NCI-H69 (cell line): ENCODE data around the gene POLR2A.
"Not testable (repeated sequence)": the region's sequence is repeated elsewhere in the genome, so short reads cannot be mapped to it uniquely, and the experiment has no call there.

Experiments
- DNase-seq: peaks from one replicate; lab custom pipeline; 2025; lab: John Stamatoyannopoulos, UW

POLR2A gene

DNA sequence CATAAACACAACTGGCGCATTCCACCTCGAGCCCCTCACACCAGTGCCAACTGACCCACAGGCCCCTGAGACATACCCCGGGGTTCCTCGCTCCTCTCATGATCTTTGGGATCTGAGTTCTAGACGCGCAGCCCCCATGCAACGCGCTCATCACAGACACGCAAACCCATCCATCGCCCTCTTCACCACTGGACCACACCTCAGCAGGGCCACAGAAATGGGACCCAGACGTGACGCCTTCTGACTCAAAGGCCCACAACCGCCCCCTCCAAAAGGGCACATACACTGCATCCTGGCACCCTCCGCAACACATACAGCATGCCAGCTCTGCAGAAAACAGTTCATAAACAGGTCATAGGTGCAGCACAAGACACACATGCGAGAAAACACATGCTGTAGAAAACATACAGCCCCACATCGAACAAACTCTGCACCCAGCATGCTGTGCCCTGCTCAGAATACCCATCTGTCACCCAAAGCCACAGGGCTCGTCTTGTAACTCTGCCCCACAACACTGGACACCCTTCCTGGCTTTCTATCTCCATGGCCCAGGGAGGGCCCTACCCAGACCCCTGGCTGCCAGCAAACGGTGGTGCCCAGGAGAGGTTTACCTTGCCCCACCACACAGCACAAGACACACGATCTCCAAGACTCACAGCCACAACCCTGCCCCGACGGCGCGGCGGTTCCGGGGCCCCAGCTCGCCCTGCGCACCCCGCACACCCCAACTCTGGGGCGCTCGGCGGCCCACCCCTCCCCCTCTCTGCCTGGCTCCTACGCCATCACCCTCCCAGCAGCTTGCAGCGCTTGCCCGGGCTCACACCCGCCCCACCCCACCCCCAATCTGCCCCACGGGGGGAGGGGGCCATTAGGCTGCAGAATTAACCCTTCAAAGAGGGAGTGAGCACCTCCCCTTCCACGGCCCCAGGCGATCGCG is 5.6 kb upstream of the POLR2A start:
- DNase-seq = peak; percentile 46

DNA sequence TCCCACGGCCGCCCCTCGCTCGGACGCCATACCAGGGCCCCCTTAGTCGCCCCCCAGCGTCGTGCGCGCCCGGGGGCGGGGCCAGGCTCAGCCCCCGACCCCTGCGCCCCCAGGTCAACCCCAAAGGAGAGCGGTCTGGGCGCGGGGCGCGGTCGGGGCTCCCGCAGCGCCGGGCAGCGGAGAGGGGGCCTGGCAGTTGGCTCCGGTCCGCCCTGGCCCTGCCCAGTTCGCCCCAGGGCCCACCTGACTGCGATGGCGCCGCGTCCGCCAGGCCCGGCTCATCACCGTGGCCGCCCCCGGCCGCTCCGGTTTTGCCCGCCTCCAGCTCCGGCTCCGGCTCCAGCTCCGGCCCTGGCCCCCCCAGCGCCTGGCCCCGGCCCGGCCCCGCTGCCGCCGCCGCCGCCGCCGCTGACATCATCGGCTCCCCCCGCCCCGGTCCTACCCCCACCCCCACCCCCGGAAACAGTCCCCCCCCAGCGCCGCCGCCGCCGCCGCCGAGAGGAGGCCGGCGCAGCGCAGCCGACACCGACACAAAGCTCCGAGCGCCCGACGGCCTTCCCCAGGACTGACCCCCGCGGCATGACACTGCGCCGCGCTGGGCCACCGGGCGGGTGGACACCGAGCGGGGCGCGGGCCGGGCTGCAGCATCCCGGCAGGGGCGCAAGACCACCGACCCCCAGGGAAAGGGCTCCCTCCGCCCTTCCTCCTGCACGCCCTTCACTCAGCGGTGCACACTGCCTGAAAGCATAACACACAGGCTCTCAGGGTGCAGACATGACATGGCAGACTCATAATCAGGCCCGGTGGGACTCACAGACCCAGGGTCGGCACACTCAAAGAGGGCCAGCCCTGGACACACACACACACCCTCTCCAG is 4.7 kb upstream of the POLR2A start, which contains the start of gene ZBTB4:
Gene ZBTB4 (minus strand): TSS at position 419 of the 876 bp plus-strand sequence. CDS start 12,830 bp downstream, outside the sequence.
- DNase-seq = peak; percentile 44

DNA sequence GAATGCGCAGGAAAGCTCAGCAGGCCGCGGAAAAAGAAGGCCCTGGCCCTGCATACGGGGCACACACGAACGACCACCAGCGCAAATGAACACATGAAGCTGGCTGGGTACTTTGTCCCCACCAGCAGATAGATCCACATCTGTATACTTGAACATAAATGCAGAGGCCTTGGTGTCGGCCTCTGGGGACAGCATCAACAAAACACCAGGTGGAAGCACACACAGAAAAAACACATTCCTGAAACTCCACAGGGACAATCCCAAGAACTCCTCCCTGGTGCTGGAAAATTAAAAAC is 4.1 kb upstream of the POLR2A start:
- peak; percentile 27 for DNase-seq

DNA sequence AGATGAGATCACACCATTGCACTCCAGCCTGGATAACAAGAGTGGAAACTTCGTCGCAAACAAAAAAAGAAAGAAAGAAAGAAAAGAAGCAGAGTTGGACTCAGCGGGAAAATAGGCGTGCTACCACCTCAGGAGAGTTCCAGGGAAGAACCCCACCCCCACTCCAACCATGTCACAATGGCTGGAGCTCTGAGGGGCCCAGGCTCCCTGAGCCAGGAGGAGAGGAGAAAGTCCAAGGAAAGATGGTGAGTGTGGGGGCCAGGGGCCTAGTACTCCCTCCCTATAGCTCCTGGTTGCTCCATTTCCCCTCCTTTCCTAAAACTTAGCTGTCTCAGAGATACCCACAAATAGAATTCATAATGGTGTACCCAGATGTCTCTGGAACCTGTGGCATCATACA is 2.9 kb upstream of the POLR2A start, which contains the start of gene SLC35G6:
Gene SLC35G6 (plus strand): TSS at position 172 of the 400 bp plus-strand sequence. CDS start 71 bp downstream, at position 243.
- DNase-seq = not testable (repeated sequence)

- not testable (repeated sequence) for DNase-seq
Measured at GRCh38 chr17:7481842-7482741, 2.1 kb upstream of the POLR2A start.

GRCh38 chr17:7482742-7483088 is 1.5 kb upstream of the POLR2A start:
- DNase-seq = not testable (repeated sequence)

GRCh38 chr17:7483255-7484066 is 705 bp upstream of the POLR2A start:
- peak; percentile 90 for DNase-seq

DNA sequence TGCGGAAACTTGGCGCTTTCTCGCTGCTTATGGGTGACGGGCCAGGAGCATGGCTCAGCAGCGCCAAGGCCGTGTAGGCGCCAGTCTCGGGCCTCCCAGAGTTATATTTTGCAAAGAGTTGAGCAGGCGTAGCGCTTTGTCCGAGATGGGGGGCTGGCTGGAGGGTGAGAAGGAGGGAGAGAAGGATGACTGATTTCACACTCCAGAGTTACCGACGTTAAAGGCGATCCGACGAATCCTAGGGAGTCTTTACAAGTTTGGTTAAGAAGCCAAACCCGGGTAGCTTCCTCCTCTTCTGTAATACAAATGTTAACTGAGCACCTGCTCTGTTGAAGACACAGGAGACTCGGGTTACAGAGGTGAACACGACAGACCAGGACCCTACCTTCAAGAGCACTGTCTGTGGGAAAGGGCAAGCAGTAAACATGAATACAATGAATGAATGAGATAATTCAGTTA is 782 bp downstream of the POLR2A start:
- DNase-seq = peak; percentile 63

DNA sequence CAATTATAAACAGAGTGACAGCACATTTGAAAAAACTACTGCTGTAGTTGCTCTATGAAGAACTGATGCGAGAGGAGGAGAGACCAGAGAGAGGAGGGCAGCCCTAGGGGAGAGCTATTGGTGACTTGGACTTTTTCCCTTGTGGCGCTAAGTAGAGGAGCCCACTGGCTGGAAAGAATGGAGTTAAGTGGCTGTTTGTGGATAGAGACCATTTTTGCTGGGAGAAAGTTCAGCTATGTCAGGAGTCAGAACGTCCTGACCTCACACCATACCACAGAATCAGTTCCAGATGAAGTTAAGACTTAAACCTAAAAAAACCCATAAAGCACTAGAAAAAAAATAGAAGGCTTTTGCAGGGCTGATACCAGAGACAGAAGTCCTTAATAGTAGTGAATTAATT is 2.0 kb downstream of the POLR2A start:
- no peak for DNase-seq

- DNase-seq = no peak
Measured at GRCh38 chr17:7490144-7490543, 6.0 kb downstream of the POLR2A start.

DNA sequence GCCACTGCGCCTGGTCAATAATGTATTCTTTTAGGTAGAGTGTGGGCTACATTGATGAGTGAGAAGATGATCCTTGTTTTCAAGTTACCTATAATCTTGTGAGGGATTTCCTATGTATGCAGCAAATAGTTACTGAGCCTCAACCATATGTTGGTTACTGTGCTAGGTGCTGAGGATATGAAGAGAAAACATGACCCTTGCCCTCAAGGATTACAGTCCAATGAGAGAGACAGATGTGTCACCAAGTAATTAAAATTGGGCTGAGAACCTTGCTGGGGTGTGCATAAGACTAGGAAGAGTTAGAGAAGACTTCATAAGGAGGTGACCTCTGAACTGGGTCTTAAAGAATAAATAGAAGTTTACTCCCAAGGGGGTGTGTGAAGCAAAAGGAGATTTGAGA is 7.4 kb downstream of the POLR2A start:
- DNase-seq = peak; percentile 5

DNA sequence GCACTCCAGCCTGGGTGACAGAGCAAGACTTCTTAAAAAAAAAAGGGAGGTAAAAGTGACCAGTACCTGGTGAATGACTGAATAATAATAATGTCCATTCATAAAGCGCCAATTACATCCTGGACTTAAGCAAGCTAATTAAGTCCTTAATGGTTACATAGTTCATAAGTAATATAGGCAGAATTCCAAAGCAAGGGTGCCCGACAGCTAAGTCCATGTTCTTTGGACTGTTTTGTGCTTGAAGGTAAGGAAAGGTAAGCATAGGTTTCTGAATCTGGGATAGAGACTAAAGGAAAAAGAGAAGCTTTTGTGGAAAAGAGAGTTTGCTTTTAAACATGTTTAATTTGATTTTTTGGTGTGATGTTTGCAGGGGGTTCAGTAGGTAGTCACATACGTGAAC is 9.8 kb downstream of the POLR2A start:
- no peak for DNase-seq

DNA sequence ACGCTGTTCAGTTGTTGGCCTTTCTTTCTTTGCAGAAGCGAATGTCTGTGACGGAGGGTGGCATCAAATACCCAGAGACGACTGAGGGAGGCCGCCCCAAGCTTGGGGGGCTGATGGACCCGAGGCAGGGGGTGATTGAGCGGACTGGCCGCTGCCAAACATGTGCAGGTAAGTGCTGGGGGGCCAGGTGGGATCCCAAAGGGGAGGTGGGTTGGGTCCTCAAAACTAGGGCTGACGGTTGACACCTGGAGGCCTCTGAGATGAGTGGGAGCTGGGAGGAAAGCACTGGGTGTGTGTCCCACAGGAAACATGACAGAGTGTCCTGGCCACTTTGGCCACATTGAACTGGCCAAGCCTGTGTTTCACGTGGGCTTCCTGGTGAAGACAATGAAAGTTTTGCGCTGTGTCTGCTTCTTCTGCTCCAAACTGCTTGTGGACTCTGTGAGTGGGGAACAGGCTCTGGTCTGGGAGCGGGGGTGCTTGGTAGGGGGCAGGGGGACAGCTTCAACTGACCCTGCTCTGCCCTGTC is 11.8 kb downstream of the POLR2A start:
- no peak for DNase-seq

DNA sequence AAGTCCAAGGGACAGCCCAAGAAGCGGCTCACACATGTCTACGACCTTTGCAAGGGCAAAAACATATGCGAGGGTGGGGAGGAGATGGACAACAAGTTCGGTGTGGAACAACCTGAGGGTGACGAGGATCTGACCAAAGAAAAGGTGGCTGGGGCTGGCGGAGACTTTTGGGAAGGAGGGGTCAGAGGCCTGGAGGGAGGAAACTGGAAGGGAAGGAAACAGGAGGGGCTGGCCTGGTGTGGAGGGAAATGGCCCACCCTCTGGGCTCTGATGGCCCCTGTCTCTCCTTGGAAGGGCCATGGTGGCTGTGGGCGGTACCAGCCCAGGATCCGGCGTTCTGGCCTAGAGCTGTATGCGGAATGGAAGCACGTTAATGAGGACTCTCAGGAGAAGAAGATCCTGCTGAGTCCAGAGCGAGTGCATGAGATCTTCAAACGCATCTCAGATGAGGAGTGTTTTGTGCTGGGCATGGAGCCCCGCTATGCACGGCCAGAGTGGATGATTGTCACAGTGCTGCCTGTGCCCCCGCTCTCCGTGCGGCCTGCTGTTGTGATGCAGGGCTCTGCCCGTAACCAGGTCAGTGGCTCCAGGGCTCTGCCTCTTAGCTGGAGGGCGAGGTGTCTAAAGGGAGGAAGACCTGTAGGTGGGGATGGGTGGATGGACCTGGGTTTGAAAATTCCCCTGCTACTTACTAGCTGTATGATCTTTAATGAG is 12.5 kb downstream of the POLR2A start:
- no peak for DNase-seq

- no peak for DNase-seq
Measured at GRCh38 chr17:7497228-7497627, 13.1 kb downstream of the POLR2A start.

GRCh38 chr17:7497636-7498035 is 13.5 kb downstream of the POLR2A start:
- DNase-seq = no peak

DNA sequence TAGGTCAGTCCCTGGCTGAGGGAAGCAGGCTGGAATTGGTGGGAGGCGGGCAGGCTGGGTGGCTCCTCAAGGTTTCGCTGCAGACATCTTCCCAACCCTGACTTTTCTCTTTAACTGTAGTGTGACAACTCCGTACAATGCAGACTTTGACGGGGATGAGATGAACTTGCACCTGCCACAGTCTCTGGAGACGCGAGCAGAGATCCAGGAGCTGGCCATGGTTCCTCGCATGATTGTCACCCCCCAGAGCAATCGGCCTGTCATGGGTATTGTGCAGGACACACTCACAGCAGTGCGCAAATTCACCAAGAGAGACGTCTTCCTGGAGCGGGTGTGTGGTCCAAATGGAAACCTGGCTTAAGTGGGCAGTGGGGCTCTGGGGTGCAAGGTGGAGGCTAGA is 15.0 kb downstream of the POLR2A start:
- no peak for DNase-seq

DNA sequence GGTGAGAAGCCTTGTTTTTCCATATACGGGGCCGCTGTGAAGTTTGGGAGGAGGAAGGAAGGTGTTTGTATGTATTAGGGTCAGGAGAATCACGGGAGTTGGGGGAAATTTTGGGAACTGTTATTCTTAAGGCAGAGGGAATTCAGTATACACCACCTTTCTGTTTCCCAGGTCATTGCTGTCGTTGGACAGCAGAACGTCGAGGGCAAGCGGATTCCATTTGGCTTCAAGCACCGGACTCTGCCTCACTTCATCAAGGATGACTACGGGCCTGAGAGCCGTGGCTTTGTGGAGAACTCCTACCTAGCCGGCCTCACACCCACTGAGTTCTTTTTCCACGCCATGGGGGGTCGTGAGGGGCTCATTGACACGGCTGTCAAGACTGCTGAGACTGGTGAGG is 17.6 kb downstream of the POLR2A start:
- DNase-seq = no peak

- DNase-seq = no peak
Measured at GRCh38 chr17:7502171-7502847, 18.1 kb downstream of the POLR2A start.
